Frontal cortex (tissue), 4 donors: ENCODE measurements around the gene PICALM. TPM values are rescaled to one million over a fixed set of nuclear protein-coding genes. Genes with fewer than 3 reads are reported as not detected.
"Not testable (repeated sequence)": the region's sequence is repeated elsewhere in the genome, so short reads cannot be mapped to it uniquely, and the experiment has no call there.

Experiments used
- DNase-seq, 2 donors: peaks; one replicate each; pipeline ENCODE4 v3.0.0; 2012; ENCODE audit warnings: low spot score in 2 of 2
- FAIRE-seq: peaks from 2 replicates; lab custom pipeline; 2012; peaks lifted over from hg19 to GRCh38; lab: Jason Lieb, UNC
- total RNA-seq: library from RNA; depleted of rRNA; stranded (reverse); fragments of >200 nt; gene quantifications from one replicate; pipeline ENCODE4 v1.2.3, GENCODE V29; 2014
- donor health status: control.
- donor health status: control.
- donor health status: control.

Gene PICALM
- total RNA-seq, 1 donor from 2014 or later, result 1,205 TPM

DNA sequence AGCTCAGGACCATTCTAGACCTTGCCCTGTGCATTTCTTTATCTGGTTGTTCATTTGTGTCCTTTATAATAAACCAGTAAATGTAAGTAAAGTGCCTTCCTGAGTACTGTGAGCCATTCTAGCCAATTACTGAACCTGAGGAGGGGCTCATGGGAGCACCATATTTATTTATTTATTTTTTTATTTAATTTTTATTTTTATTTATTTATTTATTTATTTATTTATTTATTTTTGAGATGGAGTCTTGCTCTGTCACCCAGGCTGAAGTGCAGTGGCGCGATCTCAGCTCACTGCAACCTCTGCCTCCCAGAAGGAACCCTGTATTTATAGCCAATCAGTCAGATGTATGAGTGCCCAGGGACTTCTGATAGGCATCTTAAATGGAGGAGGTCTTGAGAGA is 18.8 kb upstream of the PICALM start:
- DNase-seq, FAIRE-seq: not testable (repeated sequence)

DNA sequence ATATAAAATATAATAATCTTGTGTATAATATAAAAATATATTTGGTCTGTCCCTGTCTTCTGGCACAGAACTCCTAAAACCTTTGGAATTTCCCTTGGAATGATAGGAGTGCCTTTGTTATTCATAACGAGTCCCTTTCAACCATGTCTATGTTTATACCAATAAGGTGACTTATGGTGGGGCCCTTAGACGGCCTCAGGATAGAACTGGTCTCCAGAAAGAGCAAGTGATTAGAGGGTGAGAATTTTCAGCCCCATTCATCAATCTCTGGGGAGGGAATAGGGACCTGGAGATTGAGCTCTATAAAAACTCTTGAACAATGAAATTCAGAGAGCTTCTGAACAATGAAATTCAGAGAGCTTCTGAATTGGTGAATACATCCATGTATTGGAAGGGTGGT is 18.4 kb upstream of the PICALM start:
- FAIRE-seq, result no peak
- no peak for DNase-seq

DNA sequence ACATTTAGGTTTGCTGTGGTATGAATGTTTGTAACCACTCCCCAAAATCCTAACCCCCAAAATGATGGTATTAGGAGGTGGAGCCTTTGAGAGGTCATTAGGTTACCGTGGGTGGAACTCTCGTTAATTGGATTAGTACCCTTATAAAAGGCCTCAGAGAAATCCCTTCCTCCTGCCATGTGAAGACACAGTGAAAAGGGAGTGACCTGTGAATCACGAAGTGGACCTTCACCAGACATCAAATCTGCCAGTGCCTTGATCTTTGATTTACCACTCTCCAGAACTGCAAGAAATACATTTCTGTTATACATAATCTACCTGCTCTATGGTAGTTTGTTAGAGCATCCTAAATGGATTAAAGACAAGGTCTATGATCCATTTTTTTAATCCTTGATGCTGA is 12.6 kb upstream of the PICALM start:
- no peak for DNase-seq
- FAIRE-seq, result no peak

DNA sequence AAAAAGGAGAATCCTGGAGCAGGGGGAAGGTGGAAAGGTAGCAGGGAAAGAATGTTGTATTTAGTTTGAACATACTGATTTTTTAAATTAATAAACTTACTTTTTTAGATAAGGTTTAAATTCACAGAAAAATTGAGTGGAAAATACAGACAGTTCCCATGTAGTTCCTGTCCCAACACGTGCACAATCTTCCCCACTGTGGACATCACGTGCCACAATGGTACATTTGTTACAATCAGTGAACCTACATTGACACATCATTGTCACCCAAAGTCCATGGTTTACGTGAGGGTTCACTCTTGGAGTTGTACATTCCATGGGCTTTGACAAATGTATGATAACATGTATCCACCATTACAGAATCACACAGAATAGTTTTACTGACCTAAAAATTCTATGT is 10.5 kb upstream of the PICALM start:
- no peak for FAIRE-seq

DNA sequence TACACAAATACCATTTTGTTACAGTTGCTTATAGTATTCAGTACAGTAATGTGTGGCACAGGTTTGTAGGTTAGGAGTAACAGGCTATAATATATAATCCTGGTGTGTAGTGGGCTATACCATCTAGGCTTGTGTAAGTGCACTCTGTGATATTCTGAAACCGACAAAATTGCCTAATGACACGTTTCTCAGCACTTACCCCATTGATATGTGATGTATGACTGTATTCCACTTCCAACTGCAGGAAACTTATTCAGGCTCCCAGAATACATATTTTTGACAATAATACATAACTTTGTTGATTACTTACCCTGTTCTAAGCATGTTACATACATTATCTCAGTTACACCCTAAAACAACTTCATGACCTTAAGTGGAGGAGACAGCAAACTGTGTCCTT is 5.1 kb upstream of the PICALM start:
- DNase-seq, result no peak
- no peak for FAIRE-seq

More for the DNA sequence above, 10.5 kb upstream of the PICALM start:
- DNase-seq, result no peak

DNA sequence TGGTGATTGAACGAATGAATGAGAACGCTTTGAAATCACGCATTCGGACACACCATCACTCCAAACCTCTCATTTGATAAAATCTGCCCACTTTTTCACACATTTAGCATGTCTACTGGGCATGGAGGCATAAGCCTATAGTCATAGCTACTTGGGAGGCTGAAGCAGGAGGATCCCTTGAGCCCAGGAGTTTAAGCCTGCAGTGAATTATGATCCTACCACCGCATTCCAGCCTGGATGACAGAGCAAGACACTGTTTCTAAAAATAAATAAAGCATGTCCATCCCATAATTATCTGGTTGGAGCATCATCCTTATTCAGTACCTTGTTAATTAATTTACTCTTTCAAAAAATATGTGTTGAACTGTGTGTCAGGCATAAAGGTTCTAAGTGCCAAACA is 3.3 kb upstream of the PICALM start:
- no peak for FAIRE-seq
- no peak for DNase-seq

DNA sequence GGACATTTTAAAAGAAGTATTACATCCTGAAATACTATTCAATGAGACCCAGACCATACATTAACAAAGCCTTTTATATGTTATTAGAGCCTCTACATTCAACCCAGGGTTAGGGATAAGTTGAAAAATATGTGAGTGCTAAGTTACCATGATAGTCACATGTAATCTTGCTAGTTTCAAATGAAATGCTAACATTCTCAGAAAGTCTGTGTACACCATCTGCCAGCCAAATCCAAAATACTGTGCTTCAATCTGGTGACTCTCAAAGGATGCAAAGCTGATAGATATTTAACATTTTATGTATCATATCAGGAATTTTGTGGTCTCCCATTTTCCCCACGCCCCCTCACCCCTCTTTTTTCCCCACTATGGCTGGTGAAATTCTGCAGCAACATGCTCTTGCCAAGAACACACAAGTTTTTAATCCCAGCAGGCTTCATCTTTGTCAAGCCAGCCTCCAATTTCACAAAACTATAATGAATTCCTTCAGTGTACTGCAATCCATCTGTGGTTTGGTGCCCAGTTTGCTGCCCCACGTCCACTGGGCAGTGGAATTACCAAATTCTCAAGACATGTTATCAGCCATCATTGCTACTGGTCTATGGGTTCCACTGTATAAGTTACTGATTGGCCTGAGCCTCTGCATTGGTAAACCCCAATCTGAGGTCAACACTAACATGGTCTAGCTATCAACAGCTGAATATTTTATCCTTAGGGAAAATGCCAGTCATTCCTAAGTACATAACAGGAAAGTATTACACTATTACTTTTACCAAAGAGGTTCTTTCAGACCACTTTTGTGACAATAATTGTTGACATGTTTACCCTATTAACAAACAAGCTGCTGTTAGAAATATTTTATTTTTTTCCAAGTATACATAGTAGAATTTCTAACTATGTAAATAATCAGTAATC is 1.5 kb upstream of the PICALM start:
- DNase-seq (no peak), FAIRE-seq (no peak)

DNA sequence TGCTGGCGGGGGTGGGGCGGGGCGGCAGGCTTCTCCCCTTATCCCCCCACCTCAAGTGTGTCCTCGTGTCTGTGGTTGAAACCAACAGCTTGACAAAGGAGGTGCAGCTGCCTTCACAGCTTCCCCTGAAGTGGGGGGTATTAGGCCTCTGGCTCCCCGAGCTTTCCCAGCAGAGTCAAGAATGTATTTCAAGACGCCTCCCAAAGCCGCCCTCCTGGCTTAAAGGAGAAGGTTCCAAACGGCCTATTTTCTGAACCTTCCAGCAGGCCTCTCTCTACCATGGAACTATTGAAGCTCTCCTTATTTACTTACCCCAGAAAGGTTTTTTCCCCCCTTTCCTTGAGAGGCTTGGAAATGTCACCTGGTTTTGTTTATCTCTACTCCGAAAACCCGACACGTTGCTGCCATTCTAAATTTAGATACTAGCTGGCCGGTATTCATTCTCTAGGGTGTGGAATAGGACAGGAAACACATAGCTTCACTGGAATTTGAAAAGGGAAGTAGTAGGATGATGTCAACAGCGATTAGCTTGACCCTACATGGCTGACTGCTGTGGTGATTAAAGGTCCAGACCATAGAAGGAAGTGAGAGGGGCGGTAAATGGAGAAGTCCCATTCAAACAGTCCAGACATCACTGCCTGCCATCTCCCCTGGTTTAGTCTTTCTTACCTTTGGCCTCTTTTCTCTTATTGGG is 671 bp upstream of the PICALM start:
- DNase-seq (peak; percentile 33 to 37), FAIRE-seq (no peak)

DNA sequence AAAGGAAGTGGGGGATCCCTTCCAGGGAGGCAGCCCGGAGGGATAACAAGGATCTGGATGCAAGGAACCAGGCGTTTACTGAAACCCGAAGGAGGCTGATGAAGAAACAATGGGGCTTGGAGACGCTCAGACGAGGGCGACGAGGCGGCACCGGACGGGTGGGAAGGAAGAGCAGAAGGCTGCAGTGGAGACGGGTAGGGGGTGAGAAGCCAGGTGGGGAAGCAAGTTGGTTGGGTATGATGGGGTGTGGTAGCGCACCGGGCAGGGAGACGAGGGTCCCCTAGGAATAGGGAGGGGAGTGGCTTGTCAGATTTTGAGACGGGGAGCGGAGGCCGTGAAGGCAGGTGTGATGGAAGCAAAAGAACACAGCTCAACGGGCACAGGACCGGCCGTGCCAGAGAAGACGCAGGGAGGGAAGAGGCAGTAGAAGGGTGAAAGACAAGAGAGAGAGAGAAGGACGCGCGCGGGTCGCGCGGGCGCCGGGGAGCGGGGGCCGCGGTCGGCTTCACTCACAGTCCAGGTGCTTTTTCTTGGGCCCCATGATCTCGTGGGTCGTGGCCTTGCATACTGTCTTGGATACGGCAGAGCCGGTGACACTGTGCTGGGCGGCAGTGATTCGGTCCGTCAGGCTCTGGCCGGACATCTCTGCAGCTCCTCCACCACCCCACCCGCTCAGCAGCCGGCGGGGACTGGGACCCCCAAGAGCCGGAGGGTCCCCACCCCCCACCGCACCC is 579 bp downstream of the PICALM start:
- no peak for FAIRE-seq
- DNase-seq, result no peak

DNA sequence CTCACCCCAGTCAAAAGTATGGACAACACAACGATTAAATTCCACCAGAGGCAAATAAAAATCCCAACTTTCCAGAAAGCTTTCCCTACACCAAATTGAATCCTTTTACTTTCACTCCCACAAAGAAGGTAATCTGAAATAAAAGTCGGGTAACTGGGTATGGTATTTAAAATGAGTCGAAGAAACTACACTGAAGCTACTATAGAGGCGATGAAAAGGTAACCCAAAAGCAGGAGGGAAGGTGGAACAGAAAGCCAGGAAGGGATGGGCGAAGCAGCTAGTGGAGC is 1.1 kb downstream of the PICALM start:
- FAIRE-seq (no peak), DNase-seq (no peak)

DNA sequence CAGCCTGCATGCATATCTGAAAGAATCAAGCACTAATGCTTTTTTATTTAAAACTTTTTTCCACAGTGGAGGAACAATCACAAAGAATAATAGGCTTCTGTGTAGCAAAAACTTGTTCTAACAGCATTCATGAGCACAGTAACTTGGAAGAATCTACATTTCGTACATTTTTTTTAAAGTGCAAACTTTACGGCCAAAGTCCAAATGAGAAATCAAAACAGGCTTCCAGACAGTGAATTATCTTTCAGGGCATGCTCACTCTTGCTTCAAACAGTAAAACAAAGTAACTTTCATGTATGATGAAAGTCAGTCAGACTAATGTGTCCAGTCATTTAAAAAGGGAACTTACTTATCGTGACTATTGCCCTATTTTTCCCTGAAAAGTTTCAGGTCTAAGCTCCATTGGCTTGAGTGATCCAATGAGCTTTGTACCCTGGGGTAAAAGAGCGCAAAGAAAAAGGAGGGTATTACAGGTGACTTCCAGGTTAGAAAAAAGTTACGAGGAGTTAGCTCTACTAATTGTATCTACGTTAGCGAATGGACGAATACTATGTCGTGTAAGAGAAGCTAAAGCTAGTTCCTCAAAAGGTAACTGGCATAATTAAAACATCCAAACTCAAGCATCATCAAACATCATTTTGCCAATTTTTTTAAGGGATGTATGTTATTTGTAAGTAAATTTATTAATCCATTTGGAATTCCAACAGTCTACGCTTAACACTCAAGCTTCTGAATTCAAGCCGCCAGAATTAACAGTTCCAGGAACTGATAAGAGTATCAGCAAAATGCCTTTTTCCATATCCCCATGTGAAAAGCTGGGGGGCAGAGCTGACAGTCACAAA is 1.7 kb downstream of the PICALM start:
- DNase-seq (no peak), FAIRE-seq (no peak)

DNA sequence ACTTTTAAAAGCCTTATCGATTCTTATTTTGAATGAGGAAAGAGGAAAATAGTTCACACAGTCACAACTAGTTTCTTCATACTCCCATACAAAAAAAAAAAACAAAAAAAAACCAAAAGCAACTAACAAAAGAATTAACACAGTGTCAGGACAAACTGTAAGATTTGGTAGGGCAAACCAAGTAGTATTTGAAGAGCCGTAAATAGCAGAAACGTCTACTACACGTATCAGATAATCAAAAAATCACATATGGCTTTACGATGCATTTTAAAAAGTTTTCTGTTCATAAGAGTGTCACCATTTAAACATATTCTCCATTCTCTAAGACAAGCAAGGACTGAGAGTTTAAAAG is 2.3 kb downstream of the PICALM start:
- no peak for DNase-seq
- no peak for FAIRE-seq

DNA sequence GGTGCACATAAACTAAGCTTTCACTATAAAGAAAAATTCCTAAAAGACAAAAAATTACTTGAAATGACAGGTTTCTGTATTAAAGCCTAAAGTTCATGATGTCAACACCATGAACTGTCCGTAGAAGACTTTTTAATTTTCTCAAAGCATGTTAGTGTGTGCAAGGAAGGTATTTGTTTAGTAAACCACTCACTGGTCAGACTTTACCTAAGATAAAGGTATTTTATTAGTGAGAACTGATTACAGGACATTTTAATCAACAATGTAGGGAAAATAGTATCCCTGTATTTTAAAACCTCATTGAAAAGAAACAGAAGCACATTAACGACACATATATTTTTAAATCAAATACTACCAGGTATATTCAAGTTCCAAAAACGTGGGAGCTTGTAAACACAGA is 2.9 kb downstream of the PICALM start:
- no peak for DNase-seq
- FAIRE-seq, result no peak

DNA sequence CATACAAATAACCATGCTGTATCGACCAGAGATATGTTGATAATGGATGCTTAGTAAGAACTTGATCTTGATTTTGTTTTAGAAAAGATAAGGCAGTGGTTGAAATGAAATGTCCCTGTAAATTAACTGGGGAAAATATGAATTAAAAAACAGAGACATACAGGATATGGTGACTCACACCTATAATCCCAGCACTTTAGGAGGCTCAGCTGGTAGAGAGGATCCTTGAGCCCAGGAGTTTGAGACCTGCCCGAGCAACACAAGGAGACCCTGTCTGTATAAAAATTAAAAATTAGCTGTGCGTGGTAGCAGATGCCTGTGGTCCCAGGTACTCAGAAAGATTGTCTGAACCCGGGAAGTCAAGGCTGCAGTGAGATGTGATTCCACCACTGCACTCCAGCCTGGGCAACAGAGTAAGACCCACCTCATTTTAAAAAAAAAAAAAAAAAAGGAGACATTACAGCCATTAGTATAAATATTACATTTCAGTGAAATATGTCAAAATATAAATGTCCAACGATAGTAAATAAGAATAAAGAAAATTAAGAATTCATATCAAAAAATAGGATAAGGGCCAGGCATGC is 4.6 kb downstream of the PICALM start:
- DNase-seq, result no peak
- FAIRE-seq, result no peak

DNA sequence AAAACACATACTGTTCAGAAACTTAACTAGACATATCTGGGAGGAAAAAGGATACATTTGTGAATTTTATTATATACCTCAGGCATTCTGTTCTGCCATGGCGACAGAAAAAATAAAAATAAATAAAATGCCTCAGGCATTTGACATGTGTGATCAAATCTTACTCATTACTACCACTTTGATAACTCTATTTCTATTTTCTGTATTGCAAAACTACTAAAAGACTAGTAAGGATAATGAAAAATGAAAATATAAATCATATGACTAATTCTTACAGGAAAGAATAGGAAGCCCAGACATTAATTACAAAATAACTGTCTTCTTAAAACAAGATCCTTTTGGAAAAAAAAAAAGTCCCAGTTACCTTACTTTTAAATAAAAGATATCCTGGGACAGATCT is 5.3 kb downstream of the PICALM start:
- FAIRE-seq (no peak), DNase-seq (no peak)

DNA sequence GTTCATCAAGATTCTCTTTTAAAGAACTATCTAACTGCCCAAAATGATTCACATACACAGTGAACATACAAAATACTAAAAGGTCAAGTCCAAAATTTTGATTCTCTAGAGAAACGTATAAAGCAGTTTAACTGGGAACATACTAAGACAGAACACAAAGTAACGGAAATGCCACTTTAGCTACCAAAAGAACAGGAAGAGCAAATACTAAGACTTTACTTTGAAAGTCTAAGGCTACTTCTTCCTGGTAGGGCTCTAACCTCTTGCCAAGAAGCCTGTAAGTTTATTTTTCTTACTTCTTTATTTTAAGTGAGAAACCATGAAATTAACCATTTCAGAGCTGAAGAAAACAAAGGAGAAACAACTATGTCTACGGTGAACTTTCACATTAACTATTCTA is 6.2 kb downstream of the PICALM start:
- no peak for FAIRE-seq

DNA sequence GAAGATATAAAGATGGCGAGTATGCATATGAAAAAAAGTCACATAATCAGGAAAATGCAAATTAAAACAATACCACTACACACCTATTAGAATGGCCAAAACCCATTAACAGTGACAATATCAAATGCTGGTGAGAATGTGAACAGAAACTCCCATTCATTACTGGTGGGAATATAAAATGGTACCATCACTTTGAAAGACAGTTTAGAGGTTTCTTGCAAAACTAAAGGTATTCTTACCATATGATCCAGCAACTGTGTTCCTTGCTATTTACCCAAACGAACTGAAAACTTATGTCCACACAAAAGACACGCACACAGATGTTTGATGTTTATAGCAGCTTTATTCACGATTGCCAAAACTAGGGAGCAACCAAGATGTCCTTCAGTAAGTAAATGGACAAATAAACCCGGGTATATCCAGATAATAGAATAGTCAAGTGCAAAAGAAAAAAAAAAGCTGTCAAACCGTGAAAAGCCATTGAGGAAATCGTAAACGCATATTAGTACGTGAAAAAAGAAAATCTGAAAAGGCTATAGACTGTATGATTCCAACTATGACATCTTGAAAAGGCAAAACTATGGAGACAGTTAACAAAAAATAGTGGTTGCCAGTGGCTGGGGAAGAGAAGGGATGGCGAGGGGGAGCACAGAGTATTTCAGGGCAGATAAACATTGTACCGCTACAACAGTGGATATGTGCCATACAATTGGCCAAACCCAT is 7.2 kb downstream of the PICALM start:
- DNase-seq (no peak), FAIRE-seq (no peak)

More for the DNA sequence above, 6.2 kb downstream of the PICALM start:
- no peak for DNase-seq

DNA sequence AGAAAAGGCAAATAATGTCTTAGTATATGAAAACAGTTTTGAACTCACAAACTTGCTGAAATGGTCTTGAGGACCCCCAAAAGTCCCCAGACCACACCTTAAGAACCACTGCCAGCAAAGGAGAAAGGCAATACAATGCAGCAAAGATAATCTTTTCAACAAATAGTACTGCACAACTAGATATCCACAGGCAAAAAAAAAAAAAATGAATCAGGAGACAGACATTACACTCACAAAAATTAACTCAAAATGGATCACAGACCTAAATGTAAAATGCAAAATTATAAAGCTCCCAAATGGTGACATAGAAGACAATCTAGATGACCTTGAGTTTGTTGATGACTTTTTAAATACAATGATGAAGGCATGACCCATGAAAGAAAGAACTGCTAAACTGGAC is 8.3 kb downstream of the PICALM start:
- DNase-seq (no peak), FAIRE-seq (no peak)

DNA sequence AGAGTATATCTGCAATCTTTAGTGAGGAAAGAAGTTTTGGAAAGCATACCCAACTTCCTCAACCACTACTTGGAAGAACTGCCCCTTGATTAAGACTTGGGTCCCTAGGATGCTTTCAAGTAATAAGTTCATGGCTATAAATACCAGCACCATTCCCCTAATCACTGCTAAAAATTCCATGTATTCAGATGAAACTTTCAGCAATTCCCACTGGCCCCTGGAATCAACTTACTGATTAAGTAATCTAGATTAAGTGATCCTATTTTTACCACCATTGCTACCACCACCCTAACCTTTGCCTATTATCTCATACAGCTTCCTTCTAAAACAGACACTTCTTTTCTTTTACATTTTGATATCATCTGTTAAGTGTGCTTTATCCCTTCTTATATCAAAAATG is 10.5 kb downstream of the PICALM start:
- FAIRE-seq, result no peak
- no peak for DNase-seq
